Measurements from ENCODE around the gene FZR1.

FZR1 gene

GRCh38 chr19:3531716-3532115, 25.6 kb downstream of the FZR1 start:
- Histone ChIP-seq H3K4me3 (ENCODE audit: low read length) (no peak overlapping the region), H3K9ac (ENCODE audit: low read length) (no peak overlapping the region), H3K27me3 (ENCODE audit: control insufficient read depth, insufficient read depth, low read length) (no peaks in the 10 kb centered on the region), H3K27ac (ENCODE audit: low read length) (no peak overlapping the region), H3K9me3 (ENCODE audit: control insufficient read depth, low read depth, low read length) (no peaks in the 10 kb centered on the region), H3K4me1 (ENCODE audit: control insufficient read depth, low read depth, low read length) (no peaks in the 10 kb centered on the region), H3K36me3 (ENCODE audit: control insufficient read depth, low read depth, low read length) (peaks cover 46% of the 10 kb centered on the region)

- Histone ChIP-seq H3K4me3 (ENCODE audit: low read length) (no peak overlapping the region), H3K9ac (ENCODE audit: low read length) (no peak overlapping the region), H3K36me3 (ENCODE audit: control insufficient read depth, low read depth, low read length) (peaks cover 41% of the 10 kb centered on the region), H3K4me1 (ENCODE audit: control insufficient read depth, low read depth, low read length) (no peaks in the 10 kb centered on the region), H3K27me3 (ENCODE audit: control insufficient read depth, insufficient read depth, low read length) (no peaks in the 10 kb centered on the region), H3K27ac (ENCODE audit: low read length) (no peak overlapping the region), H3K9me3 (ENCODE audit: control insufficient read depth, low read depth, low read length) (no peaks in the 10 kb centered on the region)
Observed at GRCh38 chr19:3532154-3532786, 26.2 kb downstream of the FZR1 start.

GRCh38 chr19:3533033-3533432, 26.9 kb downstream of the FZR1 start:
- H3K4me3 ChIP-seq (ENCODE audit: low read length) = no peak overlapping the region
- H3K9ac ChIP-seq (ENCODE audit: low read length) = no peak overlapping the region
- H3K27me3 ChIP-seq (ENCODE audit: control insufficient read depth, insufficient read depth, low read length) = no peaks in the 10 kb centered on the region
- H3K36me3 ChIP-seq (ENCODE audit: control insufficient read depth, low read depth, low read length) = peaks cover 38% of the 10 kb centered on the region
- no peaks in the 10 kb centered on the region for H3K4me1 ChIP-seq (ENCODE audit: control insufficient read depth, low read depth, low read length)
- no peaks in the 10 kb centered on the region for H3K9me3 ChIP-seq (ENCODE audit: control insufficient read depth, low read depth, low read length)
- H3K27ac ChIP-seq (ENCODE audit: low read length) = no peak overlapping the region

GRCh38 chr19:3533563-3534216, 27.6 kb downstream of the FZR1 start:
- Histone ChIP-seq H3K27ac (ENCODE audit: low read length) (no peak overlapping the region), H3K9me3 (ENCODE audit: control insufficient read depth, low read depth, low read length) (no peaks in the 10 kb centered on the region), H3K9ac (ENCODE audit: low read length) (no peak overlapping the region), H3K4me3 (ENCODE audit: low read length) (no peak overlapping the region), H3K27me3 (ENCODE audit: control insufficient read depth, insufficient read depth, low read length) (no peaks in the 10 kb centered on the region), H3K4me1 (ENCODE audit: control insufficient read depth, low read depth, low read length) (no peaks in the 10 kb centered on the region), H3K36me3 (ENCODE audit: control insufficient read depth, low read depth, low read length) (peaks cover 38% of the 10 kb centered on the region)

GRCh38 chr19:3534375-3535234, 28.5 kb downstream of the FZR1 start:
- Histone ChIP-seq H3K27me3 (ENCODE audit: control insufficient read depth, insufficient read depth, low read length) (no peaks in the 10 kb centered on the region), H3K9me3 (ENCODE audit: control insufficient read depth, low read depth, low read length) (no peaks in the 10 kb centered on the region), H3K27ac (ENCODE audit: low read length) (no peak overlapping the region), H3K9ac (ENCODE audit: low read length) (no peak overlapping the region), H3K36me3 (ENCODE audit: control insufficient read depth, low read depth, low read length) (peaks cover 38% of the 10 kb centered on the region), H3K4me3 (ENCODE audit: low read length) (no peak overlapping the region), H3K4me1 (ENCODE audit: control insufficient read depth, low read depth, low read length) (no peaks in the 10 kb centered on the region)

GRCh38 chr19:3535235-3535535, 29.1 kb downstream of the FZR1 start:
- Histone ChIP-seq H3K36me3 (ENCODE audit: control insufficient read depth, low read depth, low read length) (peaks cover 38% of the 10 kb centered on the region), H3K4me1 (ENCODE audit: control insufficient read depth, low read depth, low read length) (no peaks in the 10 kb centered on the region), H3K9me3 (ENCODE audit: control insufficient read depth, low read depth, low read length) (no peaks in the 10 kb centered on the region), H3K27ac (ENCODE audit: low read length) (no peak overlapping the region), H3K9ac (ENCODE audit: low read length) (no peak overlapping the region), H3K4me3 (ENCODE audit: low read length) (no peak overlapping the region), H3K27me3 (ENCODE audit: control insufficient read depth, insufficient read depth, low read length) (no peaks in the 10 kb centered on the region)

- Histone ChIP-seq H3K9me3 (ENCODE audit: control insufficient read depth, low read depth, low read length) (no peaks in the 10 kb centered on the region), H3K27ac (ENCODE audit: low read length) (no peak overlapping the region), H3K4me3 (ENCODE audit: low read length) (no peak overlapping the region), H3K9ac (ENCODE audit: low read length) (no peak overlapping the region), H3K36me3 (ENCODE audit: control insufficient read depth, low read depth, low read length) (peaks cover 38% of the 10 kb centered on the region), H3K4me1 (ENCODE audit: control insufficient read depth, low read depth, low read length) (no peaks in the 10 kb centered on the region), H3K27me3 (ENCODE audit: control insufficient read depth, insufficient read depth, low read length) (no peaks in the 10 kb centered on the region)
Observed at GRCh38 chr19:3535563-3535965, 29.5 kb downstream of the FZR1 start.

GRCh38 chr19:3535981-3536380, 29.9 kb downstream of the FZR1 start:
- Histone ChIP-seq H3K36me3 (ENCODE audit: control insufficient read depth, low read depth, low read length) (peaks cover 34% of the 10 kb centered on the region), H3K27me3 (ENCODE audit: control insufficient read depth, insufficient read depth, low read length) (no peaks in the 10 kb centered on the region), H3K9ac (ENCODE audit: low read length) (no peak overlapping the region), H3K4me3 (ENCODE audit: low read length) (no peak overlapping the region), H3K4me1 (ENCODE audit: control insufficient read depth, low read depth, low read length) (no peaks in the 10 kb centered on the region), H3K9me3 (ENCODE audit: control insufficient read depth, low read depth, low read length) (no peaks in the 10 kb centered on the region), H3K27ac (ENCODE audit: low read length) (no peak overlapping the region)

GRCh38 chr19:3536429-3537100, 30.5 kb downstream of the FZR1 start:
- Histone ChIP-seq H3K9ac (ENCODE audit: low read length) (no peak overlapping the region), H3K27ac (ENCODE audit: low read length) (no peak overlapping the region), H3K9me3 (ENCODE audit: control insufficient read depth, low read depth, low read length) (no peaks in the 10 kb centered on the region), H3K27me3 (ENCODE audit: control insufficient read depth, insufficient read depth, low read length) (no peaks in the 10 kb centered on the region), H3K36me3 (ENCODE audit: control insufficient read depth, low read depth, low read length) (peaks cover 30% of the 10 kb centered on the region), H3K4me1 (ENCODE audit: control insufficient read depth, low read depth, low read length) (no peaks in the 10 kb centered on the region), H3K4me3 (ENCODE audit: low read length) (no peak overlapping the region)

GRCh38 chr19:3537101-3537437, 31.0 kb downstream of the FZR1 start:
- no peak overlapping the region for H3K4me3 ChIP-seq (ENCODE audit: low read length)
- no peak overlapping the region for H3K27ac ChIP-seq (ENCODE audit: low read length)
- H3K27me3 ChIP-seq (ENCODE audit: control insufficient read depth, insufficient read depth, low read length) = no peaks in the 10 kb centered on the region
- no peaks in the 10 kb centered on the region for H3K4me1 ChIP-seq (ENCODE audit: control insufficient read depth, low read depth, low read length)
- H3K9ac ChIP-seq (ENCODE audit: low read length) = no peak overlapping the region
- H3K9me3 ChIP-seq (ENCODE audit: control insufficient read depth, low read depth, low read length) = no peaks in the 10 kb centered on the region
- peaks cover 30% of the 10 kb centered on the region for H3K36me3 ChIP-seq (ENCODE audit: control insufficient read depth, low read depth, low read length)

GRCh38 chr19:3537438-3538240, 31.5 kb downstream of the FZR1 start:
- no peaks in the 10 kb centered on the region for H3K9me3 ChIP-seq (ENCODE audit: control insufficient read depth, low read depth, low read length)
- H3K4me1 ChIP-seq (ENCODE audit: control insufficient read depth, low read depth, low read length) = no peaks in the 10 kb centered on the region
- H3K36me3 ChIP-seq (ENCODE audit: control insufficient read depth, low read depth, low read length) = peaks cover 24% of the 10 kb centered on the region
- H3K27ac ChIP-seq (ENCODE audit: low read length) = no peak overlapping the region
- no peaks in the 10 kb centered on the region for H3K27me3 ChIP-seq (ENCODE audit: control insufficient read depth, insufficient read depth, low read length)
- no peak overlapping the region for H3K9ac ChIP-seq (ENCODE audit: low read length)
- H3K4me3 ChIP-seq (ENCODE audit: low read length) = no peak overlapping the region
